GM23248 (cell line): ENCODE data around the gene SOX5. TPM values are rescaled to one million over a fixed set of nuclear protein-coding genes. Genes with fewer than 3 reads are reported as not detected.

Experiments
- DNase-seq: peaks from one replicate; pipeline ENCODE4 v3.0.0-alpha.2; 2015
- H2AFZ ChIP-seq: fragments of 200-600 bp; sonication (generic); 2 replicates; pipeline ENCODE4 v1.6.1; 2016; ENCODE audit warnings: antibody characterized with exemption
- H3F3A ChIP-seq: fragments of 200-600 bp; sonication (generic); 2 replicates; pipeline ENCODE4 v1.6.1; 2016; ENCODE audit warnings: mild to moderate bottlenecking, antibody characterized with exemption, mixed run types; ENCODE audit not compliant: insufficient read depth
- H3K27ac ChIP-seq: fragments of 200-600 bp; sonication (generic); 2 replicates; pipeline ENCODE4 v1.5.1; 2016; ENCODE audit warnings: mild to moderate bottlenecking
- H3K27me3 ChIP-seq: fragments of 200-600 bp; sonication (generic); replicated peaks from 2 replicates; pipeline ENCODE4 v1.6.1; 2016; ENCODE audit warnings: mild to moderate bottlenecking; ENCODE audit not compliant: insufficient read depth
- H3K36me3 ChIP-seq: fragments of 200-600 bp; sonication (generic); 2 replicates; pipeline ENCODE4 v1.6.1; 2016; ENCODE audit warnings: low read depth, mild to moderate bottlenecking
- H3K4me1 ChIP-seq: fragments of 200-600 bp; sonication (generic); 2 replicates; pipeline ENCODE4 v1.6.1; 2016; ENCODE audit warnings: mild to moderate bottlenecking; ENCODE audit not compliant: insufficient read depth
- H3K4me2 ChIP-seq: fragments of 200-600 bp; sonication (generic); one replicate; pipeline ENCODE4 v1.6.1; 2016; ENCODE audit warnings: mild to moderate bottlenecking; ENCODE audit not compliant: unreplicated experiment
- H3K4me3 ChIP-seq: fragments of 200-600 bp; sonication (generic); 2 replicates; pipeline ENCODE4 v1.5.1; 2016; ENCODE audit warnings: mild to moderate bottlenecking
- H3K79me2 ChIP-seq: fragments of 200-600 bp; sonication (generic); 2 replicates; pipeline ENCODE4 v1.6.1; 2016; ENCODE audit warnings: mild to moderate bottlenecking; ENCODE audit not compliant: insufficient read depth
- H3K9ac ChIP-seq: fragments of 200-600 bp; sonication (generic); 2 replicates; pipeline ENCODE4 v1.6.1; 2016; ENCODE audit warnings: mild to moderate bottlenecking
- H3K9me2 ChIP-seq: fragments of 200-600 bp; sonication (generic); 2 replicates; pipeline ENCODE4 v1.6.1; 2016; ENCODE audit warnings: mixed run types, mild to moderate bottlenecking, moderate library complexity; ENCODE audit not compliant: insufficient read depth
- H3K9me3 ChIP-seq: fragments of 200-600 bp; sonication (generic); one replicate; pipeline ENCODE4 v1.6.1; 2017; ENCODE audit warnings: low read depth
- H4K20me1 ChIP-seq: fragments of 200-600 bp; sonication (generic); 2 replicates; pipeline ENCODE4 v1.6.0; 2016; ENCODE audit not compliant: insufficient read depth
- EZH2 ChIP-seq: fragments of 200-600 bp; sonication (generic); IDR thresholded peaks from 2 replicates; pipeline ENCODE4 v1.6.1; 2018; ENCODE audit warnings: antibody characterized with exemption, mild to moderate bottlenecking; ENCODE audit not compliant: insufficient read depth, poor library complexity, severe bottlenecking
- EZH2phosphoT487 ChIP-seq: fragments of 200-600 bp; sonication (generic); IDR thresholded peaks from 2 replicates; pipeline ENCODE4 v1.6.1; 2018; ENCODE audit warnings: antibody characterized with exemption, moderate library complexity, mild to moderate bottlenecking, low read depth; ENCODE audit not compliant: insufficient read depth
- WGBS, 2 experiments: methylation state at CpG; one replicate each; pipeline ENCODE4 v1.1.6; 2015 to 2017; ENCODE audit warnings: low lambda C conversion rate in 2 of 2, low coverage in 1 of 2; ENCODE audit errors: missing lambda C conversion rate in 2 of 2; 5-methylcytosine and 5-hydroxymethylcytosine counted together
- in situ Hi-C: fragments of 300-500 bp; cut with MboI; formaldehyde crosslinking; loops from 2 replicates; pipeline ENCODE4 v1.15.0; 2020
- polyA plus RNA-seq: library from polyadenylated mRNA; unstranded; fragments of >200 nt; fragmentation: Nextera tagmentation; extraction: Ambion mirVana; gene quantifications from 2 replicates; pipeline ENCODE4 v1.2.1, GENCODE V29; 2016
- total RNA-seq: library from RNA; depleted of rRNA; stranded (reverse); fragments of >200 nt; shearing (Covaris generic); gene quantifications from 2 replicates; pipeline ENCODE4 v1.2.3, GENCODE V29; 2014

SOX5 gene
- total and polyA plus RNA-seq, 2 experiments from 2014 or later = not detected

DNA sequence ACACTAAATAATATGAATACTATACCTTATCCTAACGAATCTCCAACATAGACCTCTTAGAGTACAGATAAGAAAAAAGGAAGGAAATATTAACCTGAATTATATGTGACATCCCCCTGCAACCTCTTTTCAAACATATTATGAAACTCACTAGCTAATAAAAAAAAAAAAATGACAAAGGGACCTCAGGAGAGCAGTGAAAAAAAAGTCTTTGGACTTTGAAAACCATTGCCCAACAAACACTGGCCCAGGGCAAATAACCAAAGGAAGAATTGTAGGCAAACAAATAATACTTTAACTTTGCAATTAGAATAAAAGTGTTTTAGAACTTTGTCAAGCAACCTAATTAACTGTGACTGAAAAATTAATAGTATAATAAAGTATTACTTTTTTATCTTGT is 7.7 kb downstream of the SOX5 start:
- no peak overlapping the region for H2AFZ ChIP-seq
- TF ChIP-seq EZH2 (no peak), EZH2phosphoT487 (no peak)
- no peaks in the 10 kb centered on the region for H3K36me3 ChIP-seq
- H3K9me3 ChIP-seq = no peaks in the 10 kb centered on the region
- no peak for DNase-seq
- no peaks in the 10 kb centered on the region for H3K79me2 ChIP-seq
- 7 to 13% methylated on average over 1 of the region's 1 CpG for WGBS, 2 experiments
- in situ Hi-C loops = no loop called here
- no peaks in the 10 kb centered on the region for H4K20me1 ChIP-seq
- H3K4me3 ChIP-seq = no peak overlapping the region
- no peaks in the 10 kb centered on the region for H3K27me3 ChIP-seq
- H3K9me2 ChIP-seq = no peaks in the 10 kb centered on the region
- H3K4me1 ChIP-seq = no peaks in the 10 kb centered on the region
- no peaks in the 10 kb centered on the region for H3F3A ChIP-seq
- no peak overlapping the region for H3K27ac ChIP-seq
- no peak overlapping the region for H3K4me2 ChIP-seq
- H3K9ac ChIP-seq = no peak overlapping the region

GRCh38 chr12:23938422-23938821 is 11.0 kb downstream of the SOX5 start:
- no peaks in the 10 kb centered on the region for H3K36me3 ChIP-seq
- no peak for TF ChIP-seq EZH2
- TF ChIP-seq EZH2phosphoT487 = no peak
- no peak overlapping the region for H3K4me3 ChIP-seq
- H3F3A ChIP-seq = no peaks in the 10 kb centered on the region
- DNase-seq = no peak
- H4K20me1 ChIP-seq = no peaks in the 10 kb centered on the region
- no peaks in the 10 kb centered on the region for H3K4me1 ChIP-seq
- H3K4me2 ChIP-seq = no peak overlapping the region
- 48 to 57% methylated on average over 3 of the region's 3 CpGs for WGBS, 2 experiments
- H3K9ac ChIP-seq = no peak overlapping the region
- in situ Hi-C loops = no loop called here
- no peaks in the 10 kb centered on the region for H3K27me3 ChIP-seq
- no peak overlapping the region for H3K27ac ChIP-seq
- H2AFZ ChIP-seq = no peak overlapping the region
- H3K9me3 ChIP-seq = no peaks in the 10 kb centered on the region
- no peaks in the 10 kb centered on the region for H3K9me2 ChIP-seq
- H3K79me2 ChIP-seq = no peaks in the 10 kb centered on the region

DNA sequence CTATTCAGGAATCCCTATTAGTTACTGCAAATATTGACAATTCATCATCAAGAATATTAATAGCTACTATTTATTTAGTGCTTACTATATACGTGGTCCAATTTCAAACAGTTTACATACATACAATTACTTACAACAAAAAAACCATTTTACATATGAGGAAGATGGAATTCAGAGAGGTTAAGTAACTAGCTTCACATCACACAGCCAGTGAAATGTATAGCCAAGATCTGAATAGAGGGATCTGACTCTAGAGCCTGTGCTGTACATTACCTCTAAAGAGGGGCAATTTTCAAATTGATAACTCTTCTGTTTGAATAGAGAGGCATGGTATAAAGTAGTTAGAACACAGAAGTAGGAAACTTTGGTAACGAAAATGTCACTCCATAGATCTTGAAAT is 18.3 kb downstream of the SOX5 start:
- H2AFZ ChIP-seq = no peak overlapping the region
- H3K9ac ChIP-seq = no peak overlapping the region
- TF ChIP-seq EZH2 = no peak
- H3K36me3 ChIP-seq = no peaks in the 10 kb centered on the region
- no peaks in the 10 kb centered on the region for H3K79me2 ChIP-seq
- 11 to 15% methylated on average over 2 of the region's 2 CpGs for WGBS, 2 experiments
- no peak overlapping the region for H3K27ac ChIP-seq
- H3K4me3 ChIP-seq = no peak overlapping the region
- no peaks in the 10 kb centered on the region for H3K4me1 ChIP-seq
- in situ Hi-C loops = no loop called here
- no peak for DNase-seq
- H3K4me2 ChIP-seq = no peak overlapping the region
- no peaks in the 10 kb centered on the region for H3F3A ChIP-seq
- no peaks in the 10 kb centered on the region for H3K9me3 ChIP-seq
- no peaks in the 10 kb centered on the region for H3K27me3 ChIP-seq
- H3K9me2 ChIP-seq = no peaks in the 10 kb centered on the region
- H4K20me1 ChIP-seq = no peaks in the 10 kb centered on the region

- Histone ChIP-seq H3K9me3 (no peaks in the 10 kb centered on the region), H3K4me3 (no peak overlapping the region), H3K36me3 (no peaks in the 10 kb centered on the region), H4K20me1 (no peaks in the 10 kb centered on the region), H3K79me2 (no peaks in the 10 kb centered on the region), H3K9me2 (no peaks in the 10 kb centered on the region), H3F3A (no peaks in the 10 kb centered on the region), H3K27ac (no peak overlapping the region), H3K27me3 (no peaks in the 10 kb centered on the region), H3K9ac (no peak overlapping the region), H2AFZ (no peak overlapping the region), H3K4me2 (no peak overlapping the region), H3K4me1 (no peaks in the 10 kb centered on the region)
- in situ Hi-C loops = no loop called here
- no peak for DNase-seq
- 25 to 26% methylated on average over 2 of the region's 2 CpGs for WGBS, 2 experiments
- TF ChIP-seq EZH2 = no peak
- no peak for TF ChIP-seq EZH2phosphoT487
These were observed 18.9 kb downstream of the SOX5 start for GRCh38 chr12:23930599-23930998.

DNA sequence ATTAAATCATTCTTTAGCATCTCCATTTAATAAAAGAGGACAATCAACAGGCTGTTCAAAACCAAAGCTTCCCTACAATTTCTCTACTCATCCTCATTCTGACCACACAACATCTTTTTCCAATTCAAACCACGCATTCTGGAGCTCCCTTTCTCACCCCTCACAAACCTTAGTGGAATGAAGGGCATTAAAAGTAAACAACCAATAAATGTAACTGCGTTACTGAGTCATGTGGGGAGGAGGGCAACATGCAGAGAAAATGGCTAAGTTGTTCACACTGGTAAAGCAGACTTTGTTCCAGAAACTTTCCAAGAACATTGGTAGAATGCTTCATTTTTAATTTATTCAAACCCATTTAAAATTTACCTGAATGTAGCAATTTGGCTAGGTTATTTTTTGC is 19.6 kb downstream of the SOX5 start:
- Histone ChIP-seq H3K27ac (no peak overlapping the region), H3K4me3 (no peak overlapping the region), H3K79me2 (no peaks in the 10 kb centered on the region), H4K20me1 (no peaks in the 10 kb centered on the region), H3K4me1 (no peaks in the 10 kb centered on the region), H3K4me2 (no peak overlapping the region), H3K27me3 (no peaks in the 10 kb centered on the region), H3K9me3 (no peaks in the 10 kb centered on the region), H3F3A (no peaks in the 10 kb centered on the region), H3K9me2 (no peaks in the 10 kb centered on the region), H3K36me3 (no peaks in the 10 kb centered on the region), H2AFZ (no peak overlapping the region), H3K9ac (no peak overlapping the region)
- DNase-seq = no peak
- in situ Hi-C loops = no loop called here
- WGBS, 2 experiments = 3 to 4% methylated on average over 2 of the region's 2 CpGs
- TF ChIP-seq EZH2 = no peak
- TF ChIP-seq EZH2phosphoT487 = no peak
